T1000 (cell line): ENCODE results near the gene EDC4.

ENCODE experiments used
- DNase-seq: peaks from one replicate; lab custom pipeline; 2025; ENCODE audit warnings: mixed read lengths; lab: John Stamatoyannopoulos, UW

Gene EDC4

GRCh38 chr16:67878232-67878631 is 5.4 kb downstream of the EDC4 start:
- DNase-seq: no peak

DNA sequence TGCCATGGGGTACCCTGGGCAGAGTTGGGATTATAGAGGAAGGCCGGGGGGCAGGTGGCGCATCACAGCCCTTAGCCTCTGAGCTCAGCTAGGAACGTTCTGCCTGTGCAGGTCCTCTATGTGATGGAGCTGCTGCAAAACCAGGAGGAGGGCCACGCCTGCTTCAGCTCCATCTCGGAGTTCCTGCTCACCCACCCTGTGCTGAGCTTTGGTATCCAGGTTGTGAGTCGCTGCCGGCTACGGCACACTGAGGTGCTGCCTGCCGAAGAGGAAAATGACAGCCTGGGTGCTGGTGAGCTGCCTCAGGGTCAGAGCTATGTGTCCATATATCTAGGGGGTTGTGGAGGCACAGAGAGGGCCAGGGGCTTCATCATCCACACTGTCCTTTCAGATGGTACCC is 6.0 kb downstream of the EDC4 start:
- no peak for DNase-seq

GRCh38 chr16:67879462-67879861 is 6.6 kb downstream of the EDC4 start:
- DNase-seq: no peak

DNA sequence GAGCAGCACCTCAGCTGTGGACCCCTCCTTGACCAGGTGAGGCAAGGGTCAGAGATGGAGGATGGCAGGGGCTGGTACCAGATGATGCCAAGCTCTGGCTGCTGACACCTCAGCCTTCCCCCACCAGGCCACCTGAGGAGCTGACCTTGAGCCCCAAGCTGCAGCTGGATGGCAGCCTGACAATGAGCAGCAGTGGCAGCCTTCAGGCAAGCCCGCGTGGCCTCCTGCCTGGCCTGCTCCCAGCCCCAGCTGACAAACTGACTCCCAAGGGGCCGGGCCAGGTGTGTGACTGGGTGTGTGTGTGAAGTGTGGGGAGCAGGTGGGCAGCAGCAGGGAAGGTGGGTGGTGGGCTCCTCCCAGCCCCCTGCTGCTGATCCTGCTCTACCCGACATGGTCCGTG is 7.1 kb downstream of the EDC4 start:
- no peak for DNase-seq

GRCh38 chr16:67880584-67880983 is 7.7 kb downstream of the EDC4 start:
- no peak for DNase-seq

GRCh38 chr16:67881621-67882161 is 8.8 kb downstream of the EDC4 start:
- no peak for DNase-seq

DNA sequence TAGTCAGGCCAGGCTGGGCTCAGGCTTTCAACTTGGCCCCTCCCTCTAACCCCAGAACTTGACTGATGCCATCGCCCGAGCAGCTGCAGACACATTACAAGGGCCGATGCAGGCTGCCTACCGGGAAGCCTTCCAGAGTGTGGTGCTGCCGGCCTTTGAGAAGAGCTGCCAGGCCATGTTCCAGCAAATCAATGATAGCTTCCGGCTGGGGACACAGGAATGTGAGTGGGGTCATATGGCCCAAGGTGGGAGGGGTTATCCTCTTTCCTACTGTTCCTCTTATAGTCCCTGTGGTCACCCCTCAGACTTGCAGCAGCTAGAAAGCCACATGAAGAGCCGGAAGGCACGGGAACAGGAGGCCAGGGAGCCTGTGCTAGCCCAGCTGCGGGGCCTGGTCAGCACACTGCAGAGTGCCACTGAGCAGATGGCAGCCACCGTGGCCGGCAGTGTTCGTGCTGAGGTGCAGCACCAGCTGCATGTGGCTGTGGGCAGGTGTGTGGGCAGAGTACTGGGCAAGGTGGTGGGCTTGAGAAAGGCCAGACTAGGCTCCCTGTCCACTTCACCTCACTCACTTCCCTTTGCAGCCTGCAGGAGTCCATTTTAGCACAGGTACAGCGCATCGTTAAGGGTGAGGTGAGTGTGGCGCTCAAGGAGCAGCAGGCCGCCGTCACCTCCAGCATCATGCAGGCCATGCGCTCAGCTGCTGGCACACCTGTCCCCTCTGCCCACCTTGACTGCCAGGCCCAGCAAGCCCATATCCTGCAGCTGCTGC is 9.7 kb downstream of the EDC4 start:
- DNase-seq: no peak

- no peak for DNase-seq
Measured at GRCh38 chr16:67883146-67883871, 10.5 kb downstream of the EDC4 start.

DNA sequence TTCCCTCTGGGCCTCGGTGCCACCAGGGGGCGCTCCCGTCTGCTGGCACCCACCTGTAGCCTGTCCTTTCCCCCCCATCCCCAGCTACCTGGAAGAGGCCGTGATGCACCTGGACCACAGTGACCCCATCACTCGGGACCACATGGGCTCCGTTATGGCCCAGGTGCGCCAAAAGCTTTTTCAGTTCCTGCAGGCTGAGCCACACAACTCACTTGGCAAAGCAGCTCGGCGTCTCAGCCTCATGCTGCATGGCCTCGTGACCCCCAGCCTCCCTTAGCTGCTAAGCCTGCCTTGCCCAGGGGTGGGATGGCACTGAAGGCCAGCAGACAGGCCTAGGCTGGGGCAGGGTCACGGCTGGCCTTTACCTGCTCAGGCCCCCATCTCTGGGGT is 11.0 kb downstream of the EDC4 start:
- DNase-seq: no peak

- peak; percentile 88 for DNase-seq
Measured at GRCh38 chr16:67884684-67885083, 11.8 kb downstream of the EDC4 start, which contains the start of gene NRN1L. Gene NRN1L, plus strand, starts transcription at chr16:67884885. Its CDS starts 19 bp downstream, at chr16:67884904.

- DNase-seq: no peak
Measured at GRCh38 chr16:67885545-67885944, 12.7 kb downstream of the EDC4 start.

DNA sequence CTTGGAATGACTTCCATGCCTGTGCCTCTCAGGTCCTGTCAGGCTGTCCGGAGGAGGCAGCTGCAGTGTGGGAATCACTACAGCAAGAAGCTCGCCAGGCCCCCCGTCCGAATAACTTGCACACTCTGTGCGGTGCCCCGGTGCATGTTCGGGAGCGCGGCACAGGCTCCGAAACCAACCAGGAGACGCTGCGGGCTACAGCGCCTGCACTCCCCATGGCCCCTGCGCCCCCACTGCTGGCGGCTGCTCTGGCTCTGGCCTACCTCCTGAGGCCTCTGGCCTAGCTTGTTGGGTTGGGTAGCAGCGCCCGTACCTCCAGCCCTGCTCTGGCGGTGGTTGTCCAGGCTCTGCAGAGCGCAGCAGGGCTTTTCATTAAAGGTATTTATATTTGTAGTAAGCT is 13.1 kb downstream of the EDC4 start:
- no peak for DNase-seq

DNA sequence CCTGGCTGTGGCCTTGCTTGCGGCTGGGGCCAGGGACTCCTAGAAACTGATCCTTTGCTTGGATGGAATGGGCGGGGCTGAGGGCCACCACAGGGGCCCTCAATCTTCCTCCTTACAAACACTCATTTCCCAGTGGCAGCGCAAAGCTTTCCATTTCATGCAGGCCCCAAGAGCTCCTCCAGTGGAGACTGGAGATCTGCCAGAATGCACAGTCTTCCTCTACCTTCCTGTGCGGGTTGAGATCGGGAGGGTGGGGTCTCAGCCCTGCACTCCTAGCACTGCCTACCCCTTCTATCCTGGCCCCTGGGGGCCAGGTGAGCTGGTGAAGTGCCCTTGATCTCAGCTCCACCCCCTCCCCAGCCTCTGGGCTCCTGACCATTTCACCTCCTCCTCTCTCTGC is 13.5 kb downstream of the EDC4 start:
- DNase-seq: no peak

DNA sequence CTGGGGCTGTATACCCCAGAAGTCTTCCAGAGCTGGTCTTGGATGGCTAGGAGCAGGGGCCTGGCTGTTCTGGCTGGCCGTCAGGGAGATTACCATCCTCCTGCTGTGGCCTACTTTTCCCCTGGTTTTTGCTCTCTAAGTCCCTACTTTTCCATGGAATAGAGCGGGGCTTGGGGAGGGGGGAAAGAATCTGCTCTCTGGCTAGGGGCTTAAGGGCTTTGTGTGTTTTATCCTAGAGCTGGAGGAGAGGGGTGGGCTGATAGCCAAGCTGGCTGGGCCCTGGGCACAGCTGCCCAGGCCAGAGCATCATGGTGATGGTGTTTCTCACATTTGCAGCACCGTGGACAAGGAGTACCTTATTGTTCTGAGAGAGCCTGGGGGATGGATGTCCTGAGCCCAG is 15.5 kb downstream of the EDC4 start:
- no peak for DNase-seq

- no peak for DNase-seq
Measured at GRCh38 chr16:67892375-67892774, 19.5 kb downstream of the EDC4 start.

- DNase-seq: peak; percentile 80
Measured at GRCh38 chr16:67892899-67893742, 20.3 kb downstream of the EDC4 start, which contains the start of gene PSKH1. Gene PSKH1, plus strand, starts transcription at chr16:67893254. Its CDS starts 15,496 bp downstream, at chr16:67908750.

DNA sequence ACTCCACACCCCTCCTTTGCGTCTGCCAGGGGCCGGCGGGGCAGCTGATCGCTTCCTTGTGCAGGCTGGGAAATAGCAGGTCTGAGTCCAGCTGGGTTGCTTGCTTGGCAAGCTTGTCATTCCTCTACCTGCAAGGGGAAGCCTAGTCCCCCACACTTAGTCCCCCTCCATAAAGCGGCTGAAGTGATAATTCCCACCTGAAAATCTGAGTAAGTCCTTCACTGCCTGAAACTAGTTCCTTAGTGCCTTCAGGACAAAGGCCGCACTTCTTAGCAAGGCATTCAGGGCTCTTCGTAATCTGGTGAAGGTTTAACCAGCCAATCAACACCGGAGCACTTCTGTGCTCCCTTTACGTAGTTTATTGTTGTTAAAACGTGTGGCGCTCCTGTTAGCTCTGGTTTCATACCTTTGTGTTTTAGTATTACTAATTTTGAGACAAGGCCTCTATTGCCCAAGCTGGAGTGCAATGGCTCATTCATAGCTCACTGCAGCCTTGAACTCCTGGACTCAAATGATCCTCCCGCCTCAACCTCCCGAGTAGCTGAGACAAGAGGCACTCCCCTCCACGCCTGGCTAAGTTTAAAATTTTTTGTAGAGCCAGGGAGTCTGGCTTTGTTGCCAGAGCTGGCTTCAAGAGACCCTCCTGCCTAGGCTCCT is 21.0 kb downstream of the EDC4 start:
- no peak for DNase-seq

- DNase-seq: no peak
Measured at GRCh38 chr16:67897231-67897630, 24.4 kb downstream of the EDC4 start.

GRCh38 chr16:67901734-67902133 is 28.9 kb downstream of the EDC4 start:
- no peak for DNase-seq

DNA sequence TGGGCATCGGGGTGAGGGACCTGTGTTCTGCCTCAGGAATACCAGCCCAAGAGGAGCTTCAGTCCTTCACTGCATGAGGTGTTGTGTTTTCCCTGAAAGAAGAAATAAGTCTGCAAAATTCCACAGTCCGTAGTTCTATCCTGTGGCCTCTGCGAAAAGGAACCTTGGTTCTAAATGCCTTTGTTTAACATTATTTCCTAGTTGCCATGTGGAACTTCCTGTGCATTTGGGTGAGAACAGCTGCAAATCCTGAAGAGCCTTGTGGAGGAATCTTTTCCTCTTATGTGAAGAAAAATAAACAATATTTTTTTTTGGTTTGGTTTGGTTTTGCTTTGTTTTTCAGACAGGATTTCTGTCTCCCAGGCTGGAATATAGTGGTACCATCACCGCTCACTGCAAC is 30.0 kb downstream of the EDC4 start:
- no peak for DNase-seq

DNA sequence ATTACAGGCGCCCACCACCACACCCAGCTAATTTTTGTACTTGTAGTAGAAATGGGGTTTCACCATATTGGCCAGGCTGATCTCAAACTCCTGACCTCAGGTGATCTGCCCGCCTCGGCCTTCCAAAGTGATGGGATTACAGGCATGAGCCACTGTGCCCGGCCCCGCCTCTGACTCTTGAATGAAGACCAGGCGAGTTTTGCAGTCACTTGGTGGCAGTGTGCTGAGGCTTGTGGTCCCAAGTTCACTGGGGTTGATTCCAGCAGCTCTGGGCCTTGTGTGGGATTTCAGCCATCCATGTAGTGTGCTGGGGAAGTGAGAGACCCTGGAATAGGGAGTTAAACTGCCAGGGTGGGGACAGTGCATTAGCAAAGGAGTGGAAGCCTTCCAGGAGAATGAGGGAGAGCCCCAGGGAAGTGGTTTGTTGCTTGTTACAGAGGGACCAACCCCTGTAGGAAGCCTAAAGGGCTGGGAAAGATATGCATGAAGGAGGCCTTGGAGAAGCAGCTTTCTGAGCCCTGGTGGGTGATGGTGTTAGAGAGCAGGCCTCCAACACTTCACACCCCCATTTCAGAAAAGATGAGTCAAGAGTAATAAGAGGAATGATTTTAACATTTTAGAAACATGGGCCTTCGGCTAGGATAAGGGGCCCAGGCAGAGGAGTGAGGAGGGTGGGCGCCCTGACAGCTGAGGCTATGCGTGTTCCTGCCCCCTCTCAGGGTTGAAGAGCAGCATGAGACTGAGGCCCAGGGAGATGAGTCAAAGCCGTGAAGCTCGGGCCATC is 34.7 kb downstream of the EDC4 start:
- no peak for DNase-seq
